Kidney glomerular epithelial cell (primary cell): Measurements from ENCODE around the gene C4B.

Source experiments
- DNase-seq: peaks from one replicate; lab custom pipeline; 2025; lab: John Stamatoyannopoulos, UW

The C4B gene

GRCh38 chr6:32082935-32083334 lies 68.3 kb downstream of the C4B start:
- DNase-seq, result no peak

GRCh38 chr6:32083812-32084768 lies 69.5 kb downstream of the C4B start:
- no peak for DNase-seq

- no peak for DNase-seq
These were observed 70.2 kb downstream of the C4B start for GRCh38 chr6:32084780-32085179.
